Posterior cingulate gyrus (tissue), 11 donors: ENCODE data around the gene ZNF718.
"Not testable (repeated sequence)": the region's sequence is repeated elsewhere in the genome, so short reads cannot be mapped to it uniquely, and the experiment has no call there.

ENCODE experiments used
- DNase-seq, 10 donors: peaks; one replicate each; pipeline versions ENCODE4 v3.0.0 to v3.0.0-alpha.2; 2020 to 2021; ENCODE audit warnings: mixed read lengths in 3 of 10
- intact Hi-C: fragments of 100-400 bp; cut with DNase I; formaldehyde crosslinking; loops from one replicate; pipeline ENCODE4 v1.15.1; 2023

The ZNF718 gene

DNA sequence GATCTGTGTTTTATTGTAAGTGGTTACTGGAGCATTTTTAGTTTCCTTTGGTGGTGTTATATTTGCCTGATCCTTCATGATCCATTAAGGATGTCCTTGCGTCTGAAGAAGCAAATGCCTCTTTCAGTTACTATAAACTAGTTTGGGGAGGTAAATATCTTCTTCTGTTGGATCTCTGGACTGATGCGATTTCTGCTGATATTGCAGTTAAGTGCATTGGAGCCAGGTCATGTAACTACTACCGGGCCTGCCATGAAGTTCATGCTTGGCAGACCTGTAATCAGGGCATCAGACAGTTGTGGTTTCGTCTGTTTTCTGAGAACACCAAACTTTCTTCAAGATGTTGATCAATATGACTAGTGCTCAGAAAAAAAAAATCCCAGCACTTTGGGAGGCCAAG lies 22.9 kb downstream of the ZNF718 start:
- DNase-seq = no peak
- intact Hi-C loops = no loop called here

DNA sequence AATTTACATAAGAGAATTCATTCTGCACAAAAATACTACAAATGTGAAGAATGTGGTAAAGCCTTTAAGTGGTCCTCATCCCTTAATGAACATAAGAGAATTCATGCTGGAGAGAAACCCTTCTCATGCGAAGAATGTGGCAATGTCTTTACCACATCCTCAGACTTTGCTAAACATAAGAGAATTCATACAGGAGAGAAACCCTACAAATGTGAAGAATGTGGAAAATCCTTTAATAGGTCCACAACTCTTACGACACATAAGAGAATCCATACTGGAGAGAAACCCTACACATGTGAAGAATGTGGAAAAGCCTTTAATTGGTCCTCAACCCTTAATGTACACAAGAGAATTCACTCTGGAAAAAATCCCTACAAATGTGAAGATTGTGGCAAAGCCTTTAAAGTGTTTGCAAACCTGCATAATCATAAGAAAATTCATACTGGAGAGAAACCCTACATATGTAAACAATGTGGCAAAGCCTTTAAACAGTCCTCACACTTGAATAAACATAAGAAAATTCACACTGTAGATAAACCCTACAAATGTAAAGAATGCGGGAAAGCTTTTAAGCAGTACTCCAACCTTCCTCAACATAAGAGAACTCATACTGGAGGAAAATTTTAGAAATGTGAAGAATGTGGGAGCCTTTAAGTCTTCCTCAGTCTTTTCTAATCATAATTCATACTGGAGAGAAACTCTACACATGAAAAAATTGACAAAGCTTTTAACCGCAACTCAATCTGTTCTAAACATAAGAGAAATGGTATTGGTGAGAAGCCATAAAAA lies 37.4 kb downstream of the ZNF718 start:
- intact Hi-C loops = no loop called here
- no peak for DNase-seq

DNA sequence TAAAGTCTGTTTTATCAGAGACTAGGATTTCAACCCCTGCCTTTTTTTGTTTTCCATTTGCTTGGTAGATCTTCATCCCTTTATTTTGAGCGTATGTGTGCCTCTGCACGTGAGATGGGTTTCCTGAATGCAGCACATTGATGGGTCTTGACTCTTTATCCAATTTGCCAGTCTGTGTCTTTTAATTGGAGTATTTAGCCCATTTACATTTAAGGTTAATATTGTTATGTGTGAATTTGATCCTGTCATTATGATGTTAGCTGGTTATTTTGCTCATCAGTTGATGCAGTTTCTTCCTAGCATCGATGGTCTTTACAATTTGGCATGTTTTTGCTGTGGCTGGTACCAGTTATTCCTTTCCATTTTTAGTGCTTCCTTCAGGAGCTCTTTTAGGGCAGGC lies 45.3 kb downstream of the ZNF718 start:
- DNase-seq, intact Hi-C loops: not testable (repeated sequence)

DNA sequence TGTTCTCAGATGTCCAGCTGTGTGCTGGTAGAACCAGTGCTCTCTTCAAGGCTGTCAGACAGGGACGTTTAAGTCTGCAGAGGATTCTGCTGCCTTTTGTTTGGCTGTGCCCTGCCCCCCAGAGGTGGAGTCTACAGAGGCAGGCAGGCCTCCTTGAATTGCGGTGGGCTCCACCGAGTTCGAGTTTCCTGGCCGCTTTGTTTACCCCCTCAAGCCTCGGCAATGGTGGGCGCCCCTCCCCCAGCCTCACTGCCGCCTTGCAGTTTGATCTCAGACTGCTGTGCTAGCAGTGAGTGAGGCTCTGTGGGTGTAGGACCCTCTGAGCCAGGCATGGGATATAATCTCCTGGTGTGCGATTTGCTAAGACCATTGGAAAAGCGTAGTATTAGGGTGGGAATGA lies 47.0 kb downstream of the ZNF718 start:
- DNase-seq = peak in 1 of 10 donors; percentile 62
- intact Hi-C loops = not testable (repeated sequence)

DNA sequence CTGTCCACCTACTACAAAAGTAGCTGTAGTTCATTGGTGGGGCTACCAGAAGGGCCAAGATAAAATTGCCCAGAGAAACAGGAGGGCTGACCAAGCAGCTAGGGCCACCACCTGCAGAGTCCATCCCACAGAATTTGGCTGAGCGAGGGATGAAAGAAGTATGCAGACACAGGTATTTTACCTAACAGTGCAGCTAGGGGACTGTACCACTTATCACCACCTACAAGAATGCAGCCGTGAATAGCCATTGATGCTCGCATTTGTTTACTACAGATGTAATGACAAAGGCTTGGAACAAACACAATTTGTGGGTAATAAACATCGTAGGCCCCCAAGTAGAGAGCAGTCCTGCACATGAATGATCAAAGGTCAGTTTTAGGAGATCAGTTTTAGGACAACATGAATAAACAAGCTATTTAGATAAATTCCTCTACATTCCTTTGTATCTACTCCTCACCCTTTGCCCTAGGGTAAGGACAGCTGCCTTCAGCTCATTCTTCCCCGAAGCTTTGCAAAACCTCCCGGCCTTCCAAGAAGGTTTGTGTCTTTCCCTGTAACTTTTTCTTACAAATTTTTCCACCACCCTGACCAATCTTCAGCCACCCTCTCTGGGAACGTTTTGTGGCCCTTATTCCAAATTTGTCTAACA lies 49.5 kb downstream of the ZNF718 start:
- no peak for DNase-seq
- intact Hi-C loops = no loop called here

DNA sequence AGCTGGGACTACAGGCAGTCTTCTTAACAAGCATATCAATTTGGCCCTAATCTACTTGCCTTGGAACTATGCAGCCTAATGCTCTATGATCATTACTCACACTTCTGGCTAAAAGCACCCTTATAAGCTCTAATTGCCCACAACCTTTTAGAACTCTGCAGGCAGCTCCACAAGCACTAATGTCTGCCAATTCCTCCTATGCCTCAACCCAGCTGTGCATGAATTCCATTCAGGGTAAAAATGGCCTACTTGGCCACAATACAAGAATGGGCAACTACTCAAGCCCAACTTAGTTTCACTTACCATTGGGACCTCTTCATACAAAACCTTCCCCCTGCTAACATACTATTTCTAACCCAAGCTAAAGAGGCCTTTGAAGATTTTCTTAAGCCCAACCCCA lies 51.7 kb downstream of the ZNF718 start:
- intact Hi-C loops = no loop called here
- DNase-seq = no peak

DNA sequence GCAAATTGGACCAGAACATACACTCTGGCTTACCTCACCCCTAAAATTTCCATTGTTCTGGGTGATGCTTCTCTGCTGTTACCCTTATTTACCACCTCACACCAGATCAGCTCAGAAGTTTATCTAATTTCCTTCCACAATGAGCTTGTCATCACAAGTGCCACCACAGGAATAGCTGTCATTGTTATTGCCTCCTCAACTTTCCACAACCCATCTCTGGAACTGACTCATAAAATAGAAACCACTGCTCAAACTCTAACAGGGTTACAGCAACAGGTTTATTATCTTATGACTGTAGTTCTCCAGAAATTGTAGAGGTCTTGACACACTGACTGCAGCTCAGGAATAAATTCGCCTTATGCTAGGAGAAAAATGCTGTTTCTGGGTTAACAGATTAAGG lies 52.7 kb downstream of the ZNF718 start:
- DNase-seq = no peak
- intact Hi-C loops = no loop called here

DNA sequence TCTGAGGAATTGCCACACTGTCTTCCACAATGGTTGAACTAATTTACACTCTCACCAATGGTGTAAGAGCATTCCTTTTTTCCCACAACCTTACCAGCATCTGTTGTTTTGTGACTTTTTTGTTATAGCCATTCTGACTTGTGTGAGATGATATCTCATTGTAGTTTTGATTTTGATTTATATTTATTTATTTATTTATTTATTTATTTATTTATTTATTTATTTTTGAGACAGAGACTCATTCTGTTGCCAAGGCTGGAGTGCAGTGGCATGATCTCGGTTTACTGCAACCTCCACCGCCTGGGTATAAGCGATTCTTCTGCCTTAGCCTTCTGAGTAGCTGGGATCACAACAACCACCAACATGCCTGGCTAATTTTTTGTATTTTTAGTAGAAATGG lies 57.9 kb downstream of the ZNF718 start:
- intact Hi-C loops, DNase-seq: not testable (repeated sequence)

DNA sequence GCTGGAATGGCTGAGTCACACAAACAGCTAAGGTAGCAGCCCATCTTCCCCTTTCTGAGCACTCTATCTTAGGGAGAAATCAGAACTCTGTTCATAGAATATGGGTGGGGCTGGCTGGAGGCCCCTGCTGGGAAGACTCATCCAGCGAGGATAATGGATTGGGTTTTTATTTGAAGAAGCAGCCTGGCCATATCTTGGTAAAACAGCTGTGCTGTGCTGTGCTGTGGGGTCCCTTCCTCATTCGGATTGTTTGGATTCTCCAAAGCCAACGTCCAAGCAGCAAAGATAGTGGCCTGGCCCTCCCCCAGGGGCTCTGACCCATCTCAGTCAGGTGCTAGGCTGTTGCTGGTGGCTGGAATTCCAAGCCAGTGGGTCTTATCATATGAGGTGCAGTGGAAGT lies 63.8 kb downstream of the ZNF718 start:
- intact Hi-C loops = no loop called here
- no peak for DNase-seq

DNA sequence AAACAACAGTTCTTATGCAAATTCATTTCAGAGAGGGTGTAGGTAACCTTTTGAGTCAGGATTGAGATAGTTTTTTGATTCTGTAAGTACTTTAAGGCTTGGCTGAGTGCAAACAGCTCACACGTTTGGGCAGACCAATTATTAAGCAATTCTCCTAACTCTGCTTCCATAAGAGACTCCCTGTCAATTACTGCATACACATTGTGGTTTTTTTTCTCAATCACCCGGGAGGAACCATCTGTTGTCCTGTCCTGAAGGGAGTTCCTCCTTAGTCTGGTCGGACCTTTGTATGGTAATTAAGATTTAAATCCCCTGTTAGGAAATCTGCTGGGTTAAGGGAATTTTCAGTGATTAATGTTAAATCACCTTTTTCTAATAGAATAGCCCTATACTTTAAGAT lies 70.9 kb downstream of the ZNF718 start:
- intact Hi-C loops, DNase-seq: not testable (repeated sequence)

DNA sequence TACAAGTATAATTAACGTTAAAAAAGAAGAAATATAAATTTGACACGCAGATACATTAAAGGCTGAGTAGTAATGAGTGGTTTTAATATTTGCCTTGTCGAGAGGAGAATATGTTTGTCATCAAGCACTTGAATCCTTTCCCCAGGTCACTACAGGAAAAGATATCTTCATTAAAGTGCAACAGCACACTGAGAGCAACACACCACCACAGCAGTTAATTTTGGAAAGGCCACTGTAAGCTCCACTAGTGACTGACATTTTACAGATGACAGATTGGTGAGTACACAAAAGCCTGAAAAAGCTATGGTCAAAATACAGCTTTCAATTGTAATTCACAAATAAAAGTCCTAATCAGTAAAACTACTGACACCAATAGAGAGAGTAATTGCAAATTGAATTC lies 76.6 kb downstream of the ZNF718 start:
- intact Hi-C loops = no loop called here
- no peak for DNase-seq

DNA sequence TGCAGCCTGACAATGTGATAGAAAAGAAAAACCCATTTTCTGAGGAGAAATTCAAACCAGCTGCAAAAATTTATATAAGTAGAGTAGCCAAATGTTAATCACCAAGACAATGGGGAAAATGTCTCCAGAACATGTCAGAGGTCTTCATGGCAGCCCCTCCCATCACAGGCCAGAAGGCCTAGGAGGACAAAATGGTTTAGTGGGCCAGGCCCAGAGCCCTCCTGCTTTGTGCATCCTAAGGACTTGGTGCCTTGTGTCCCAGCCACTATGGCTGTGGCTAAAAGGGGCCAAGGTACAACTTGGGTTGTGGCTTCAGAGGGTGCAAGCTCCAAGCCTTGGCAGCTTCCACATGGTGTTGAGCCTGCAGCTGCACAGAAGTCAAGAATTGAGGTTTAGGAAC lies 78.5 kb downstream of the ZNF718 start:
- DNase-seq, intact Hi-C loops: not testable (repeated sequence)

DNA sequence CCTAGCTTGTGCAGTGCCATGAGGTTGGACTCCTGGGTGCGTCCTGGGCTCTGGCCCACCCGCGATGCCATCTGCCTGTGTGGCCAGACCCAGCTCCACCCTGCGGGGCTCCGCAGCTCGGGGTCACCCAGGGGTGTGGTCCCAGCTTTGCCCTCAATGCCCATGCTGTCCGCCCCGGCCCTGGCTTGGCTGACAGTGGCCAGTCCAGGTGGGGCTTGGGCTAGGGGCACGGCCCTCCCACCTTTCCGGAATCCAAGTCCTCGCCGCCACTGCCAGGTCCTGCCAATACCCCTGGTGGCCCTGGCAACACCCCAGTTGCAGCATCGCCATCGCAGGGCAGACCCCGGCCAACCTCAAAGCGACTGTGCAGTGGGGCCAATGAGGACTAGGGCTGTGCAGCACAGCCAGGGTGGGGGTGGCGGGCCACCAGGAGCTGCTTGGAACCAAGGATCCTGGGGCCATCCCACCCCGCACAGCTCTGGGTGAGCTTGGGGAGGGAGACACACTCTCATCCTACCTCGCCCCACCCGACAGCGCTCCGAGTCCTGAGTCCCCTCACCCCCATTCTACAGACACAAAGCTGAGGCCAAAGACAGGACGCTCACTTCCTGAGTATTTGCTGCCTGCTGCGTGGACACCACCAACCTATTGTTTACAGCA lies 80.9 kb downstream of the ZNF718 start:
- intact Hi-C loops = no loop called here
- DNase-seq = peak in 1 of 10 donors; percentile 83

DNA sequence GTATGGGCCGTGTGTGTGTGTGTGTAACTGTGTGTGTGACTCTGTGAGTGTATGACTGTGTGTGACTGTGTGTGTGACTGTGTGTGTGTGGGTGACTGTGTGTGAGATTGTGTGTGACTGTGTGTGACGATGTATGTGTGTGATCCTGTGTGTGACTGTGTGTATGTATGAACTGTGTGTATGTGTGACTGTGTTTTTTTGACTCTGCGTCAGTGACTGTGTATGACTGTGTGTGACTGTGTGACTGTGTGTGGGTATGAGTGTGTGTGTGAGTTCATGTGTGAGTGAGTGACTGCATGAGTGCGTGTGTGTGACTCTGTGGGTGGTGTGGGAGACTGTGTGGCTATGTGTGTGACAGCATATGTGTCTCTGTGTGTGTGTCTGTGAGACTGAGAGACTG lies 81.8 kb downstream of the ZNF718 start:
- DNase-seq = no peak
- intact Hi-C loops = no loop called here

DNA sequence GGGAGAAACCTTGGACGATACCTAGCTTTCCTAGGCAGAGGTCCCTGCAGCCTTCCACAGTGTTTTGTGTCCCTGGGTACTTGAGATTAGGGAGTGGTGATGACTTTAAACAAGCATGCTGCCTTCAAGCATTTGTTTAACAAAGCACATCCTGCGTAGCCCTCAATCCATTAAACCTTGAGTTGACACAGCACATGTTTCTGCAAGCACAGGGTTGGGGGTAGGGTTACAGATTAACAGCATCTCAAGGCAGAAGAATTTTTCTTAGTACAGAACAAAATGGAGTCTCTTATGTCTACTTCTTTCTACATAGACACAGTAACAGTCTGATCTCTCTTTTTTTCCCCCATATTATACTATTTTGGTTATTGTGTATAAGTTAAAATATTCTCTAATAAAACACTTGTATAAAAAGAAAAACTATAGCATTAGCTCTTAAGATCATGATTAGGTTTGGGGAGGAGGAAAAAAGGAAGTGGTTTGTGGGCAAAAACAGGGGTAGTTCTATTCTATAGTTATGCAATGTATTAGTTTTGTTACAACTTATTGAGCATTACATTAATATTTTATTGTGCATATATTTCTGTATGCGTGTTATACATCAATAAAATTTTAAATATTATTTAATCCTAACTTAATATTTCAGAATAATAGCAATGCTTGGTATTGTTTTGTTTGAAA lies 84.3 kb downstream of the ZNF718 start:
- DNase-seq, intact Hi-C loops: not testable (repeated sequence)

DNA sequence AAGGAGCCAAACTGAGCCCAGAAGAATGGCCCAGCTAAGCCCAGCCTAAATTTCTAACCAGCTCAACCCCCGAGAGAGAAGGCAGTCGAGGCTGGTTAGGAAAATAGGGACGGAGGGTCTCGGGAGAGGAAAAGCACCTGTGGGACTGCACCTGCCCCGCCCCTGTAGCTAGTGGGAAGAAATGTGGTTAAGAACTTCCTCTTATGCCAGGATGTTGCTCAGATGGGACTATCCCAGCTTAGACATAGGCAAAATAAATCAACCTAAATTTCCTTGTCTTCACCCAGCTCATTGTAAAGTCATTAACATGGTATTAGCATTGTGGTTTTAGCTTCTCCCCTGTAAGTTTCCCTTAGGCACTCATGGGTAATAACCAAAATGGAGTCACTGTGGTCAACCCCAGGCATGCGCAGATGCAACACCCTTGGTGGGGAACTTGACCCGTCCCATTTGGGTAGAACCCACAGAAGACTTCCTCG lies 86.8 kb downstream of the ZNF718 start:
- intact Hi-C loops = no loop called here
- DNase-seq = no peak

DNA sequence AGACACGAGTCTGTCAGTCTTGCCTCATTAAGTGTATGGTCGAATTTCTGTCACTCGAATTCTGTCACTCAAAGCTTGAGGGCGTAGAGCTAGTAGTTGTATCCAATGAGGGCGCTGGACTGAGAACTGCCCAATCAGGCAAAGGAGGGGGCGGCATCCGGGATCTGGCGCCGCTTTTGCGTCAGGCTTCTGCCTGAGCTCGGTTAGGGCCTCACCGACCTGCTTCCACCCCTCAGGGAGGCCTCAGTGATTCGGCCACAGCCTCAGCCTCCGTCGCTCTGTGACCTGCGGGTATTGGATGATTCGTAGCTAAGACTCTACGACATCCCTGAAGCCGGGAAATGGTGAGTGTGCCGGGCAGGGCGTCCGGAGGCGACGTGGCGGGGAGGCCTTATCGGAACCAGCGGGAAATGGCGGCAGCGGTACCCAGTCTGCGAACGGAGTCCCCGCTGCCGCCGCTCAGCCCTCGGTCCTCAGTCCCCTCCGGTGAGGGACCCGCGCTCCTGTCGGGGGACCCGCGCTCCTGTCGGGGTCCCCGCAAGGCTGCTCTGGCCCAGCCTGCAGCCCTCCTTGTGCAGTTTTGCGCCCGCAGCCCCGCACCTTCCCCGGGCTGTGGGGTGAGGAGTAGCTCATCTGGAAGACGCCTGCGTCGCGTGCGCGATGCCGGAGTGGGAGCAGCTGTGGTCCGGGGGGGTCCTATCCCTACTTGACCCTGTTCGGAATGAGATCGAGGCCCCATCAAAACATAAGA lies 88.3 kb downstream of the ZNF718 start:
- intact Hi-C loops = no loop called here
- DNase-seq = peak; percentile 54 to 97 (median 84)

DNA sequence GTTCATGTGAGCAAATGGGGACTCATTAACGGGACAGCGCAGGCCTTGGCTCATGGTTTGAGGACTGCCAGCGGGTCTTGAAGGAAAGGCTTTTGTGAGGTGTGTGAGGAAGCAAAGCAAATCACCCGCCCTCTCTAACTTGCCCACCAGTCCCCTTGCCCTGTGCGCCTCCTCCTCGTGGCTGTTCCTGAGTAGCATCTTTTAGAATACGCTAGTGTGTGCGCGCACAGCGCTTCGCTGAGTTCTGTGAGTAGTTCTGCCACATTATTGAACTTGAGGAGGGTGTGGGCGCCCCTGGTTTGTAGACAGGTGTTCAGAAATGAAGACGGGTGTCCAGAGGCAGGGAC lies 88.9 kb downstream of the ZNF718 start:
- peak in 2 of 10 donors; percentile 2 to 15 for DNase-seq

More for the DNA sequence above, 88.9 kb downstream of the ZNF718 start:
- intact Hi-C loops = not testable (repeated sequence)
